ENCODE measurements around the gene SNX27. TPM values are rescaled to one million over a fixed set of nuclear protein-coding genes. Genes with fewer than 3 reads are reported as not detected.
A peak's percentile ranks its signal among the peaks of the same experiment; 100 is the strongest.
"Not testable (repeated sequence)": the region's sequence is repeated elsewhere in the genome, so short reads cannot be mapped to it uniquely, and the experiment has no call there.

The SNX27 gene
- total RNA-seq, 1 donor from 2014 or later = 33.1 TPM

GRCh38 chr1:151613282-151613780 is 1.5 kb downstream of the SNX27 start:
- intact Hi-C loops (cut with micrococcal nuclease) = loop anchor here (5.0 to 10.0 kb wide), 2 partner anchors 159 to 224 kb away; partner anchors contain the start of genes C2CD4D and POGZ
- Mint-ChIP-seq H3K4me3 (peak overlapping the region; percentile 93), H3K9me3 (no peaks in the 10 kb centered on the region), H3K27me3 (peaks cover 1% of the 10 kb centered on the region), H3K36me3 (ENCODE audit: low read depth) (peaks cover 7% of the 10 kb centered on the region), H3K27ac (peak overlapping the region; percentile 90), H3K4me1 (peaks cover 36% of the 10 kb centered on the region)
- no peak for DNase-seq

GRCh38 chr1:151615711-151616504 is 4.1 kb downstream of the SNX27 start:
- Mint-ChIP-seq H3K4me1 (peaks cover 43% of the 10 kb centered on the region), H3K27me3 (no peaks in the 10 kb centered on the region), H3K36me3 (ENCODE audit: low read depth) (peaks cover 9% of the 10 kb centered on the region), H3K27ac (no peak overlapping the region), H3K4me3 (no peak overlapping the region), H3K9me3 (no peaks in the 10 kb centered on the region)
- DNase-seq = no peak
- intact Hi-C loops (cut with micrococcal nuclease) = loop anchor here (10.0 kb wide), 1 partner anchor 161 kb away; the partner anchor contains the start of gene POGZ

GRCh38 chr1:151616505-151616849 is 4.6 kb downstream of the SNX27 start:
- peaks cover 44% of the 10 kb centered on the region for H3K4me1 Mint-ChIP-seq

GRCh38 chr1:151618003-151618402 is 6.2 kb downstream of the SNX27 start:
- no peak overlapping the region for H3K4me3 Mint-ChIP-seq
- H3K9me3 Mint-ChIP-seq = no peaks in the 10 kb centered on the region
- peaks cover 40% of the 10 kb centered on the region for H3K4me1 Mint-ChIP-seq
- no peak overlapping the region for H3K27ac Mint-ChIP-seq
- H3K27me3 Mint-ChIP-seq = no peaks in the 10 kb centered on the region
- DNase-seq = no peak
- H3K36me3 Mint-ChIP-seq (ENCODE audit: low read depth) = peaks cover 11% of the 10 kb centered on the region
- intact Hi-C loops (cut with micrococcal nuclease) = loop anchor here (10.0 kb wide), 1 partner anchor 163 kb away; the partner anchor contains the start of gene POGZ

More at GRCh38 chr1:151616505-151616849, 4.6 kb downstream of the SNX27 start:
- no peaks in the 10 kb centered on the region for H3K9me3 Mint-ChIP-seq
- DNase-seq = no peak
- intact Hi-C loops (cut with micrococcal nuclease) = loop anchor here (10.0 kb wide), 1 partner anchor 162 kb away; the partner anchor contains the start of gene POGZ
- H3K27me3 Mint-ChIP-seq = no peaks in the 10 kb centered on the region
- no peak overlapping the region for H3K4me3 Mint-ChIP-seq
- peaks cover 11% of the 10 kb centered on the region for H3K36me3 Mint-ChIP-seq (ENCODE audit: low read depth)
- no peak overlapping the region for H3K27ac Mint-ChIP-seq

- peaks cover 7% of the 10 kb centered on the region for H3K36me3 Mint-ChIP-seq (ENCODE audit: low read depth)
- H3K4me1 Mint-ChIP-seq = peaks cover 35% of the 10 kb centered on the region
Measured at GRCh38 chr1:151618470-151618869, 6.6 kb downstream of the SNX27 start.

GRCh38 chr1:151618996-151619395 is 7.1 kb downstream of the SNX27 start:
- not testable (repeated sequence) for H3K27me3 Mint-ChIP-seq; DNase-seq; H3K27ac Mint-ChIP-seq; H3K9me3 Mint-ChIP-seq; H3K36me3 Mint-ChIP-seq (ENCODE audit: low read depth); H3K4me3 Mint-ChIP-seq
- intact Hi-C loops (cut with micrococcal nuclease) = loop anchor here (10.0 kb wide), 1 partner anchor 164 kb away; the partner anchor contains the start of gene POGZ
- peaks cover 31% of the 10 kb centered on the region for H3K4me1 Mint-ChIP-seq

More at GRCh38 chr1:151618470-151618869, 6.6 kb downstream of the SNX27 start:
- DNase-seq = no peak
- intact Hi-C loops (cut with micrococcal nuclease) = loop anchor here (10.0 kb wide), 1 partner anchor 164 kb away; the partner anchor contains the start of gene POGZ
- Mint-ChIP-seq H3K27ac (no peak overlapping the region), H3K9me3 (no peaks in the 10 kb centered on the region), H3K27me3 (no peaks in the 10 kb centered on the region), H3K4me3 (no peak overlapping the region)

GRCh38 chr1:151619489-151620093 is 7.7 kb downstream of the SNX27 start:
- H3K27me3 Mint-ChIP-seq = no peaks in the 10 kb centered on the region
- H3K9me3 Mint-ChIP-seq = no peaks in the 10 kb centered on the region
- DNase-seq = no peak
- intact Hi-C loops (cut with micrococcal nuclease) = loop anchor here (10.0 kb wide), 1 partner anchor 165 kb away; the partner anchor contains the start of gene POGZ
- H3K4me1 Mint-ChIP-seq = peaks cover 29% of the 10 kb centered on the region
- H3K27ac Mint-ChIP-seq = no peak overlapping the region
- H3K4me3 Mint-ChIP-seq = no peak overlapping the region
- peaks cover 7% of the 10 kb centered on the region for H3K36me3 Mint-ChIP-seq (ENCODE audit: low read depth)

GRCh38 chr1:151620286-151620685 is 8.4 kb downstream of the SNX27 start:
- peaks cover 6% of the 10 kb centered on the region for H3K36me3 Mint-ChIP-seq (ENCODE audit: low read depth)
- no peaks in the 10 kb centered on the region for H3K9me3 Mint-ChIP-seq
- no peak overlapping the region for H3K27ac Mint-ChIP-seq
- H3K4me1 Mint-ChIP-seq = peaks cover 27% of the 10 kb centered on the region
- intact Hi-C loops (cut with micrococcal nuclease) = no loop called here
- no peak for DNase-seq
- no peak overlapping the region for H3K4me3 Mint-ChIP-seq
- no peaks in the 10 kb centered on the region for H3K27me3 Mint-ChIP-seq

GRCh38 chr1:151621351-151621750 is 9.5 kb downstream of the SNX27 start:
- intact Hi-C loops (cut with micrococcal nuclease) = no loop called here
- no peak overlapping the region for H3K27ac Mint-ChIP-seq
- no peaks in the 10 kb centered on the region for H3K27me3 Mint-ChIP-seq

GRCh38 chr1:151624783-151625182 is 12.9 kb downstream of the SNX27 start:
- intact Hi-C loops (cut with micrococcal nuclease) = no loop called here
- no peak for DNase-seq
- Mint-ChIP-seq H3K4me3 (no peak overlapping the region), H3K9me3 (no peaks in the 10 kb centered on the region), H3K4me1 (peaks cover 11% of the 10 kb centered on the region), H3K36me3 (ENCODE audit: low read depth) (peaks cover 5% of the 10 kb centered on the region), H3K27ac (no peak overlapping the region), H3K27me3 (no peaks in the 10 kb centered on the region)

More at GRCh38 chr1:151621351-151621750, 9.5 kb downstream of the SNX27 start:
- Mint-ChIP-seq H3K4me1 (peaks cover 19% of the 10 kb centered on the region), H3K4me3 (no peak overlapping the region), H3K9me3 (no peaks in the 10 kb centered on the region), H3K36me3 (ENCODE audit: low read depth) (peaks cover 5% of the 10 kb centered on the region)
- no peak for DNase-seq

- H3K9me3 Mint-ChIP-seq = no peaks in the 10 kb centered on the region
- intact Hi-C loops (cut with micrococcal nuclease) = no loop called here
Measured at GRCh38 chr1:151626740-151627334, 15.0 kb downstream of the SNX27 start.

GRCh38 chr1:151629278-151629677 is 17.4 kb downstream of the SNX27 start:
- H3K9me3 Mint-ChIP-seq = no peaks in the 10 kb centered on the region
- intact Hi-C loops (cut with micrococcal nuclease) = no loop called here
- H3K36me3 Mint-ChIP-seq (ENCODE audit: low read depth) = peaks cover 3% of the 10 kb centered on the region

More at GRCh38 chr1:151626740-151627334, 15.0 kb downstream of the SNX27 start:
- peaks cover 3% of the 10 kb centered on the region for H3K36me3 Mint-ChIP-seq (ENCODE audit: low read depth)
- no peak overlapping the region for H3K27ac Mint-ChIP-seq
- no peak overlapping the region for H3K4me3 Mint-ChIP-seq
- H3K27me3 Mint-ChIP-seq = no peaks in the 10 kb centered on the region
- peaks cover 1% of the 10 kb centered on the region for H3K4me1 Mint-ChIP-seq
- no peak for DNase-seq

GRCh38 chr1:151635479-151636072 is 23.7 kb downstream of the SNX27 start:
- H3K36me3 Mint-ChIP-seq (ENCODE audit: low read depth) = peaks cover 3% of the 10 kb centered on the region
- H3K27me3 Mint-ChIP-seq = no peaks in the 10 kb centered on the region
- H3K4me1 Mint-ChIP-seq = peaks cover under 1% of the 10 kb centered on the region
- H3K27ac Mint-ChIP-seq = no peak overlapping the region
- intact Hi-C loops (cut with micrococcal nuclease) = no loop called here
- no peaks in the 10 kb centered on the region for H3K9me3 Mint-ChIP-seq
- H3K4me3 Mint-ChIP-seq = no peak overlapping the region
- DNase-seq = no peak

More at GRCh38 chr1:151629278-151629677, 17.4 kb downstream of the SNX27 start:
- no peak overlapping the region for H3K4me3 Mint-ChIP-seq
- no peaks in the 10 kb centered on the region for H3K27me3 Mint-ChIP-seq
- no peaks in the 10 kb centered on the region for H3K4me1 Mint-ChIP-seq
- no peak overlapping the region for H3K27ac Mint-ChIP-seq
- no peak for DNase-seq

Measured in activated CD4-positive, alpha-beta T cell treated with anti-CD3 and anti-CD28 coated beads, Interleukin-2, amount 10 ng/mL, durations not matched to agents 24 days and 14 days (primary cell).